H9 (cell line): ENCODE measurements around the gene ZNF488. TPM values are rescaled to one million over a fixed set of nuclear protein-coding genes. Genes with fewer than 3 reads are reported as not detected.

ENCODE experiments used
- DNase-seq: peaks from one replicate; pipeline ENCODE4 v3.0.0-alpha.2; 2017
- H2AFZ ChIP-seq: one replicate; pipeline ENCODE4 v1.6.1; 2013; ENCODE audit warnings: mild to moderate bottlenecking, low read length, control low read depth, moderate library complexity
- H2AK5ac ChIP-seq: 2 replicates; pipeline ENCODE4 v1.6.1; 2013; ENCODE audit warnings: low read length, control low read depth, mixed read lengths; ENCODE audit not compliant: insufficient read length
- H2BK120ac ChIP-seq: one replicate; pipeline ENCODE4 v1.6.1; 2013; ENCODE audit warnings: low read depth, mild to moderate bottlenecking, low read length, control low read depth, inconsistent platforms; ENCODE audit not compliant: poor library complexity, severe bottlenecking
- H2BK12ac ChIP-seq: 2 replicates; pipeline ENCODE4 v1.6.1; 2013; ENCODE audit warnings: low read length, control low read depth, mixed read lengths, low read depth; ENCODE audit not compliant: insufficient read length
- H2BK15ac ChIP-seq: 2 replicates; pipeline ENCODE4 v1.6.1; 2013; ENCODE audit warnings: low read depth, low read length, control low read depth
- H2BK20ac ChIP-seq: one replicate; pipeline ENCODE4 v1.6.1; 2013; ENCODE audit warnings: low read depth, mild to moderate bottlenecking, low read length, control low read depth, inconsistent platforms; ENCODE audit not compliant: poor library complexity, severe bottlenecking
- H2BK5ac ChIP-seq: 2 replicates; pipeline ENCODE4 v1.6.1; 2013; ENCODE audit warnings: low read length, control low read depth, mixed read lengths; ENCODE audit not compliant: insufficient read length
- H3K14ac ChIP-seq: 2 replicates; pipeline ENCODE4 v1.6.1; 2013; ENCODE audit warnings: low read length, control low read depth; ENCODE audit not compliant: insufficient read depth
- H3K18ac ChIP-seq: 2 replicates; pipeline ENCODE4 v1.6.1; 2013; ENCODE audit warnings: low read depth, mild to moderate bottlenecking, mixed read lengths, low read length, control low read depth; ENCODE audit not compliant: insufficient read length
- H3K23ac ChIP-seq: 2 replicates; pipeline ENCODE4 v1.6.1; 2013; ENCODE audit warnings: low read length, control low read depth, mixed read lengths, low read depth; ENCODE audit not compliant: insufficient read length
- H3K23me2 ChIP-seq: 2 replicates; pipeline ENCODE4 v1.6.1; 2013; ENCODE audit warnings: low read depth, mild to moderate bottlenecking, mixed read lengths, low read length, control low read depth; ENCODE audit not compliant: insufficient read length, poor library complexity, severe bottlenecking
- H3K27ac ChIP-seq: 2 replicates; pipeline ENCODE4 v1.5.1; 2013; ENCODE audit warnings: low read length, control low read depth, mixed read lengths, low read depth; ENCODE audit not compliant: insufficient read length
- H3K27me3 ChIP-seq: 2 replicates; pipeline ENCODE4 v1.6.1; 2013; ENCODE audit warnings: low read length, control low read depth, inconsistent platforms; ENCODE audit not compliant: insufficient read depth
- H3K4ac ChIP-seq: 2 replicates; pipeline ENCODE4 v1.6.1; 2013; ENCODE audit warnings: low read depth, mild to moderate bottlenecking, control low read depth, inconsistent platforms, low read length, moderate library complexity
- H3K4me1 ChIP-seq: 2 replicates; pipeline ENCODE4 v1.6.1; 2013; ENCODE audit warnings: low read length, control low read depth, inconsistent platforms; ENCODE audit not compliant: insufficient read depth
- H3K4me2 ChIP-seq: 2 replicates; pipeline ENCODE4 v1.6.1; 2013; ENCODE audit warnings: low read length, control low read depth, mixed read lengths; ENCODE audit not compliant: insufficient read length, insufficient read depth
- H3K56ac ChIP-seq: 2 replicates; pipeline ENCODE4 v1.6.1; 2013; ENCODE audit warnings: low read depth, mild to moderate bottlenecking, mixed read lengths, low read length, control low read depth; ENCODE audit not compliant: insufficient read length
- H3K79me1 ChIP-seq: 2 replicates; pipeline ENCODE4 v1.6.1; 2013; ENCODE audit warnings: low read depth, mild to moderate bottlenecking, moderate library complexity, low read length, control low read depth, inconsistent platforms; ENCODE audit not compliant: insufficient read depth, poor library complexity, severe bottlenecking
- H3K79me2 ChIP-seq: 2 replicates; pipeline ENCODE4 v1.6.1; 2013; ENCODE audit warnings: low read length, control low read depth, inconsistent platforms; ENCODE audit not compliant: insufficient read depth
- H3K9ac ChIP-seq: 2 replicates; pipeline ENCODE4 v1.6.1; 2013; ENCODE audit warnings: low read length, control low read depth, mixed read lengths; ENCODE audit not compliant: insufficient read length; ENCODE audit errors: extremely low read depth
- H3K9me3 ChIP-seq: one replicate; pipeline ENCODE4 v1.6.1; 2013; ENCODE audit warnings: low read depth, low read length, inconsistent platforms; ENCODE audit not compliant: control insufficient read depth
- H3T11ph ChIP-seq: one replicate; pipeline ENCODE4 v1.6.1; 2013; ENCODE audit warnings: mild to moderate bottlenecking, low read length, control low read depth, inconsistent platforms
- H4K20me1 ChIP-seq: one replicate; pipeline ENCODE4 v1.6.1; 2013; ENCODE audit not compliant: control insufficient read depth, insufficient read length, insufficient read depth
- H4K5ac ChIP-seq: 2 replicates; pipeline ENCODE4 v1.6.1; 2013; ENCODE audit warnings: low read depth, mild to moderate bottlenecking, mixed read lengths, low read length, control low read depth; ENCODE audit not compliant: insufficient read length
- H4K8ac ChIP-seq: replicated peaks from 2 replicates; pipeline ENCODE4 v1.6.1; 2013; ENCODE audit warnings: low read length, control low read depth, mixed read lengths, low read depth; ENCODE audit not compliant: insufficient read length
- H4K91ac ChIP-seq: 2 replicates; pipeline ENCODE4 v1.6.1; 2013; ENCODE audit warnings: low read depth, mild to moderate bottlenecking, moderate library complexity, mixed read lengths, low read length, control low read depth; ENCODE audit not compliant: insufficient read length
- H3K27ac Mint-ChIP-seq, 3 experiments: 2 replicates in 2 of 3; 3 replicates in 1 of 3; pipeline ENCODE4 v1.8.0; 2020 to 2021; ENCODE audit warnings: mixed read lengths in 3 of 3, mild to moderate bottlenecking in 1 of 3, moderate library complexity in 1 of 3
- H3K27me3 Mint-ChIP-seq: 2 replicates; pipeline ENCODE4 v1.8.0; 2021; ENCODE audit warnings: low read depth, mild to moderate bottlenecking, moderate library complexity, mixed read lengths
- H3K36me3 Mint-ChIP-seq, 3 experiments: 2 replicates in 2 of 3; 3 replicates in 1 of 3; pipeline ENCODE4 v1.8.0; 2020 to 2021; ENCODE audit warnings: low read depth in 3 of 3, mixed read lengths in 3 of 3; ENCODE audit not compliant: insufficient read depth in 1 of 3
- H3K4me1 Mint-ChIP-seq, 2 experiments: 2 replicates each; pipeline ENCODE4 v1.8.0; 2020; ENCODE audit warnings: mixed read lengths in 2 of 2
- H3K4me3 Mint-ChIP-seq, 2 experiments: 2 replicates in 1 of 2; 3 replicates in 1 of 2; pipeline ENCODE4 v1.8.0; 2020 to 2021; ENCODE audit warnings: mild to moderate bottlenecking in 2 of 2, mixed read lengths in 2 of 2, moderate library complexity in 1 of 2
- H3K9me3 Mint-ChIP-seq, 2 experiments: 2 replicates in 1 of 2; 3 replicates in 1 of 2; pipeline ENCODE4 v1.8.0; 2020; ENCODE audit warnings: mild to moderate bottlenecking in 2 of 2, mixed read lengths in 2 of 2, moderate library complexity in 1 of 2
- WGBS: extraction: QIAGEN DNeasy Blood & Tissue Kit; methylation state at CpG from one replicate; pipeline ENCODE4 v1.1.7; 2013; ENCODE audit warnings: missing lambda C conversion rate, low lambda C conversion rate, mixed read lengths; ENCODE audit not compliant: insufficient read length; ENCODE audit errors: extremely low coverage; 5-methylcytosine and 5-hydroxymethylcytosine counted together
- total RNA-seq: library from RNA; stranded (reverse); gene quantifications from 2 replicates; pipeline ENCODE4 v1.2.1, GENCODE V29; 2021
- TF ChIP-seq, protein P1 (sequence below): fragments of 200-600 bp; sonication (generic); conservative IDR thresholded peaks from 3 replicates; pipeline ENCODE4 v1.8.0; 2021; ENCODE audit warnings: antibody characterized with exemption, mild to moderate bottlenecking

Gene ZNF488
- total RNA-seq, 1 experiment from 2014 or later = 2.9 TPM

DNA sequence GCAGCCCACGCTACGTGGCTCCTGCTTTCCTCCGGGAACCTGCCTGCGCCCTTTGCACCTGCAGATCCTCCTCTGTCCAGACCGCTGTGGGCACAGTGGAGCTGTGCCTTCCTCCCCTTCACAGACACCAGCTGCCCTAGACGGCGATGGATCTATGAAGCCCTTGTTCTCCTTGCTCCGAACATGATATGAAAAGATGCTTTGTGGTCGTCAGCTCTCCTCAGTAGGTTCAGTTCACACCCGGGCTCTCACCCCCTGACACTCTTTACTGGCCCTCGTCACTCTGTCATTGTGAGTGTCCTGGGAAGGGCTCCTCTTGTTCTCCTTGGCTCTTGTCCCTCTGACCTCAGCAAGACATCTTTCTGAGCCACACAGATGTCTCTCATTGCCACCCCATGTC is 4.2 kb downstream of the ZNF488 start:
- Histone ChIP-seq H3T11ph (no peak overlapping the region), H3K18ac (no peak overlapping the region), H3K27ac (no peak overlapping the region), H2BK5ac (no peak overlapping the region), H4K8ac (no peak overlapping the region), H3K9me3 (no peaks in the 10 kb centered on the region), H3K23ac (no peak overlapping the region), H3K56ac (no peak overlapping the region), H3K79me1 (no peaks in the 10 kb centered on the region), H4K91ac (no peak overlapping the region), H3K9ac (no peak overlapping the region), H2AK5ac (no peak overlapping the region), H3K27me3 (no peaks in the 10 kb centered on the region), H3K23me2 (peaks cover 10% of the 10 kb centered on the region), H3K4ac (no peak overlapping the region), H3K14ac (no peak overlapping the region), H2BK20ac (no peak overlapping the region), H3K79me2 (no peaks in the 10 kb centered on the region), H2AFZ (no peak overlapping the region), H2BK120ac (no peak overlapping the region), H3K4me1 (peaks cover 2% of the 10 kb centered on the region; the same call in 1 of the 2 replicates), H3K4me2 (no peak overlapping the region), H2BK15ac (no peak overlapping the region), H2BK12ac (no peak overlapping the region), H4K20me1 (no peaks in the 10 kb centered on the region), H4K5ac (no peak overlapping the region)
- H3K4me1 Mint-ChIP-seq = peaks cover 30 to 38% of the 10 kb centered on the region in 2 experiments
- peak; percentile 14 for DNase-seq
- H3K9me3 Mint-ChIP-seq = peaks cover 0 to 2% of the 10 kb centered on the region in 2 experiments; a peak in 2 of 5 replicates
- no peaks in the 10 kb centered on the region for H3K36me3 Mint-ChIP-seq
- H3K27me3 Mint-ChIP-seq = peaks cover 29% of the 10 kb centered on the region
- TF ChIP-seq, protein P1, sequence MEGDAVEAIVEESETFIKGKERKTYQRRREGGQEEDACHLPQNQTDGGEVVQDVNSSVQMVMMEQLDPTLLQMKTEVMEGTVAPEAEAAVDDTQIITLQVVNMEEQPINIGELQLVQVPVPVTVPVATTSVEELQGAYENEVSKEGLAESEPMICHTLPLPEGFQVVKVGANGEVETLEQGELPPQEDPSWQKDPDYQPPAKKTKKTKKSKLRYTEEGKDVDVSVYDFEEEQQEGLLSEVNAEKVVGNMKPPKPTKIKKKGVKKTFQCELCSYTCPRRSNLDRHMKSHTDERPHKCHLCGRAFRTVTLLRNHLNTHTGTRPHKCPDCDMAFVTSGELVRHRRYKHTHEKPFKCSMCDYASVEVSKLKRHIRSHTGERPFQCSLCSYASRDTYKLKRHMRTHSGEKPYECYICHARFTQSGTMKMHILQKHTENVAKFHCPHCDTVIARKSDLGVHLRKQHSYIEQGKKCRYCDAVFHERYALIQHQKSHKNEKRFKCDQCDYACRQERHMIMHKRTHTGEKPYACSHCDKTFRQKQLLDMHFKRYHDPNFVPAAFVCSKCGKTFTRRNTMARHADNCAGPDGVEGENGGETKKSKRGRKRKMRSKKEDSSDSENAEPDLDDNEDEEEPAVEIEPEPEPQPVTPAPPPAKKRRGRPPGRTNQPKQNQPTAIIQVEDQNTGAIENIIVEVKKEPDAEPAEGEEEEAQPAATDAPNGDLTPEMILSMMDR = no peak
- H3K27ac Mint-ChIP-seq = peak overlapping the region in 1 of 3 experiments; percentile 19; a peak in 1 of 7 replicates
- WGBS = no CpG with 5 or more reads among the region's 11 CpGs
- H3K4me3 Mint-ChIP-seq = no peak overlapping the region
